ENCODE data around the gene BBOX1.
"Not testable (repeated sequence)": the region's sequence is repeated elsewhere in the genome, so short reads cannot be mapped to it uniquely, and the experiment has no call there.

Gene BBOX1

GRCh38 chr11:27135924-27136329, 95.3 kb downstream of the BBOX1 start:
- DNase-seq, result not testable (repeated sequence)

- no peak for DNase-seq
Observed at GRCh38 chr11:27138716-27139115, 98.1 kb downstream of the BBOX1 start.

GRCh38 chr11:27139742-27140367, 99.2 kb downstream of the BBOX1 start:
- no peak for DNase-seq

DNA sequence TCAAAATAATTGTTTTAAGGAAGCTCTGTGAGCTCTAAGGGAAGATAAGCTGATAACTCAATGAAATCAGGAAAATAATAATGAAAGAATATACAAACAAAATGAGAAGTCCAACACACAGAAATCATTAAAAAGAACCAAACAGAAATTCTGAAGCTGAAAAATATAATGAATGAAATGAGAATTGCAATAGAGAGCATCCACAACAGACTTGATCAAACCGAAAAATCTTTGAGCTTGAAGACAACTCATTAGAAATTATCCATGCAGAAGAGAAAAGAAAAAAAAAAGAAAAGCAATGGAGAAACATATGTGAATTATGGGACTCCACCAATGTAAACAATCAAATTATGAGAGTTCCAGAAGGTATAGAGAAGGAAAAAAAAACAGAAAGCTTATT, 101.0 kb downstream of the BBOX1 start:
- DNase-seq, result no peak

DNA sequence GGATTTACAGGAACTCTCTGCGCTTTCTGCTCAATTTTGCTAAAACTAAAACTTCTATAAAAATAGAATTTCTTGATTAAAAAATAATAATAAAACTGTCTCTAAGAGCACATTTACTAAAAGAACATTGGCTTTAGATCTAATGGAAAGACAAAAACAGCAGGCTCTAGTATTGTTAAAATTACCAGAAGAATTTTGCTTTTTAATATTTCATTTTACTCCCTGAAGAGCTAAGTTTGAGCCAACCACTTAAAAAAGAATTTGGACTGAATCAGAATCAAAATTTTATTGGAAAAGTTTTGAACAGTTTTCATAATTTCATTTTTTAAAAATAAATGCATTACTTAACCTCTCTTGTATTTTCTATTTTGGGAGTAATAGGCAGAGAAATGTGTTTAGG, 107.3 kb downstream of the BBOX1 start:
- no peak for DNase-seq

DNA sequence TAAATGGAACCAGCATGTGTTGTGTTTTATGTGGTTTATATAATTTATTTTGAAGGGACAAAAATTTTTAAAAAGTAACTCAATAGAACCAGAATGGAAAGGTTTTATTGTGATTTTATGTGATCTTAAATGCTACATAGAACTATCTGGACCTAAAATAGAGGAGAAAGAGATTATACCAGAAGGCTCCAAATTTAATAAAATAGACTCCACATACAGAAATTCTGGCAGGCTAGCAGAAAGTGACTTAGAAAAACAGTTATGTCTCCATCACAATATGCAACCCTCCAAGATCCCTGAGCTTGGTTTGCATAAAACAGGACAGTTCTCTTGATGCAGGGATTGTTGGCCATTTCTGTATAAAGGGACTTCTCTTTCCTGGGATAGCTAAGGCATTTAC, 107.9 kb downstream of the BBOX1 start:
- no peak for DNase-seq

- no peak for DNase-seq
Observed at GRCh38 chr11:27150098-27150497, 109.5 kb downstream of the BBOX1 start.

DNA sequence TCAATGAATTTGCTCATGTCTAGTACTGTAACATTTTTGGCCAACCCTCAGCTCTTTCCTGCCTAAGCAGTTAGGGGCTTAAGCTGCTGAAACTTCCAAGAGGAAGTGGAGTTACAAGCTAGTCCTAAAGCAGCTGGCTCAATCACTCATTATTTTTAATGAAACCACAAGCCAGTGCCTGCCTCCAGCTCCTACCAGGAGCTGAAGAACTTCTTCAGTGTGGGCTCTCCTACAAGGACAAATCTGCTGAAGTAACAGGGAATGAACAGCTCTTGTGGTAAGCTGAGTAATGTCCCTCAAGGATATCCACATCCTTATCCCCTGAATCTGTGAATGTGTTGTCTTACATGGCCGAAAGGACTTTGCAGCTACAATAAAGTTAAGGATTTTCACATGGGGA, 112.5 kb downstream of the BBOX1 start:
- no peak for DNase-seq

DNA sequence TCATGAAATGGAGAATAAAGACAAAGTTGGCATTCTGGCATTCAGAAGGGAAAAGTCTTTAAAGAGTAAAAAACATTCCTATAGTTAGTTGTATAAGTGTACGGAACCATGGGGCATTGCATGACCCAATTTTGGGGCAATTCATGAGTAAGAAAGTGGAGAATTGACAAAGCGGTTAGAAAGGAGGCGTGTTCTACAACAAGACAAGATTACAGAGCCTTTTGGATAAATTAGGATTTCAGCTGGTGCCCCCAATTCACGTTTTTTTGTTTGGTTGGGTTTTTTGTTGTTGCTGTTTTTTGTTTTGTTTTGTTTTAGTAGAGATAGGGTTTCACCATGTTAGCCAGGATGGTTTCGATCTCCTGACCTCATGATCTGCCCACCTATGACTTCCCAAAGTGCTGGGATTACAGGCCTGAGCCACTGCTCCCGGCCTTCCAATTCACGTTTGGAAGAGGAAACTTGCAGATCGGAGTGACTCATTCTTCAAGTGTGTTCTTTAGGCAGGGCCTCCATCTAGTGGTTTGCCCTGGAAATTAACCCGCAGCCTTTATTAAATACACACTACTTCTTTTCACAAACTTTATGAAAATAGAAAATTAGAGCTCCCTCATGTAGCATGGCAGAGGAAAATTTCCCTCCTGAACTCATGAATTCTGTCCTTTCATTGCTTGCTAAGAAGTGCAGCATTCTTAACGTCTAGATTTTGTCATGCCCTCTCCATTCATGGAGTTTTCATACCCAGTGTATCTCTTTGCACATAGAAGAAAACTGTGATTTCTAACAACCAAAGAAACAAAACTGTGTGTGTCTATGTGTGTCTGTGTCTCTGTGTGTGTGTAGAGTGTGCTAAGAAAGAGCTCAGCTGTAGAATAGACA, 118.1 kb downstream of the BBOX1 start:
- peak; percentile 34 for DNase-seq

- DNase-seq, result no peak
Observed at GRCh38 chr11:27159335-27159679, 118.7 kb downstream of the BBOX1 start.

- DNase-seq, result no peak
Observed at GRCh38 chr11:27161071-27161470, 120.5 kb downstream of the BBOX1 start.

DNA sequence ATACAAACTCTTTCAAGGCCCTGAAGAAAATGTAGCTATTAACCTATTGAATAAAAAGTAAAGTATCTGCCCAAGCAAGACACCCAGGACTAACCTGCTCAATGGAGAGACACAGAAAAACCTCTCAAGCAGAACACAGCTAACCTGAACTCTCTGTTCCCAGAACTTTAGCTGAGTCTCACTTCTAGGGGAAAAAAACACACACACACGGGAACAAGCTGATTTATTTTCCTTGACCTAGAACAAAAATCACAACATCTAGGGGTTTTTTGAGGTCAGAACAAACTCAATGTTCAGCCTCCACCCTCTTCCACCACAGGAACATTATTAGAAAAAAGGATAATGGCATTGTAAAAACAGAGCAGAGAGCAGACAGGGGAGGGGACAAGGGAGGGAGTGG, 121.6 kb downstream of the BBOX1 start:
- no peak for DNase-seq

GRCh38 chr11:27166130-27166529, 125.5 kb downstream of the BBOX1 start:
- DNase-seq, result no peak

GRCh38 chr11:27171376-27171958, 130.9 kb downstream of the BBOX1 start:
- no peak for DNase-seq

DNA sequence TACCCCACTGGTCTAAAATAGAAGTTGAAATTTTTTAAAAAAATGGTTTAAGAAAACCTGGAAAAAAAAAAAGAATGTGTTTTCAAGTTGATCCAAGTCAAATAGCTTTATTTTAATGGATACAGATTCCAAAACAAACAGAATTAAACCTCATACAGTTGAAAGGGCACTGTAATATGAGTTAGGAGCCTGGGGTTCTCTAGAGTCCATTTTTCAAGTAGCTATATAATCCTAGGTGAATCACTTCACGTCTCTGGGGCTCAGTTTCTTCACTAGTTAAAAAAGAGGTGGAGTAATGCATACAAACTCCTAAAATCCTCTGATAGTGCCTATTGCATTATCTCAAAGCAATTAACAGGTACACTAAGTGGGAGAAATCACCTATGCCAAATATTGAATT, 132.9 kb downstream of the BBOX1 start:
- DNase-seq, result no peak

GRCh38 chr11:27174021-27174420, 133.4 kb downstream of the BBOX1 start:
- no peak for DNase-seq

DNA sequence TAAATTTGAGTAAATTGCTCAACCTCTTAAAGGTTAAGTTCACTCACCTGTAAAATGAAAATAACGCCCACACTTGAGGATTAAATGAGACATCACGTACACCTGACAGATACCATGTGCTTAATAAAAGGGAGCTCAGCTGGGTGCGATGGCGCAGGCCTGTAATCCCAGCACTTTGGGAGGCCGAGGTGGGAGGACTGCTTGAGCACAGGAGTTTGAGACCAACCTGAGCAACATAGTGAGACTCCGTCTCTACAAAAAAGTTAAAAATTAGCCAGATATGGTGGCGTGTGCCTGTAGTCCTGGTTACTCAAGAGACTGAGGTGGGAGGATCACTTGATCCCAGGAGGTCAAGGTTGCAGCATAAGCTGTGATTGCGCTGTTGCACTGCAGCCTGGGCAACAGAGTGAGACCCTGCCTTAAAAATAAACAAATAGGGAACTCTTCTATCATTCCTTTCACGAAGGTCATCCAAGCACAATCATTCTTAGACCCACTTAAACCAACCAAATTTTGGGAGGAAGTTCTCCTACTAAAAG, 134.1 kb downstream of the BBOX1 start:
- DNase-seq, result no peak

- DNase-seq, result not testable (repeated sequence)
Observed at GRCh38 chr11:27175562-27175961, 134.9 kb downstream of the BBOX1 start.

Data from activated CD4-positive, alpha-beta T cell treated with anti-CD3 and anti-CD28 coated beads, Interleukin-2, Interleukin-6, amounts not matched to agents 100 ng/mL and 50 ng/mL, durations not matched to agents 16 hours and 8 hours (primary cell).